H9 (cell line): ENCODE measurements around the gene HAVCR1. TPM values are rescaled to one million over a fixed set of nuclear protein-coding genes. Genes with fewer than 3 reads are reported as not detected.

Experiments
- DNase-seq: peaks from one replicate; pipeline ENCODE4 v3.0.0-alpha.2; 2017
- H2AFZ ChIP-seq: one replicate; pipeline ENCODE4 v1.6.1; 2013; ENCODE audit warnings: mild to moderate bottlenecking, low read length, control low read depth, moderate library complexity
- H2AK5ac ChIP-seq: 2 replicates; pipeline ENCODE4 v1.6.1; 2013; ENCODE audit warnings: low read length, control low read depth, mixed read lengths; ENCODE audit not compliant: insufficient read length
- H2BK120ac ChIP-seq: one replicate; pipeline ENCODE4 v1.6.1; 2013; ENCODE audit warnings: low read depth, mild to moderate bottlenecking, low read length, control low read depth, inconsistent platforms; ENCODE audit not compliant: poor library complexity, severe bottlenecking
- H2BK12ac ChIP-seq: 2 replicates; pipeline ENCODE4 v1.6.1; 2013; ENCODE audit warnings: low read length, control low read depth, mixed read lengths, low read depth; ENCODE audit not compliant: insufficient read length
- H2BK15ac ChIP-seq: 2 replicates; pipeline ENCODE4 v1.6.1; 2013; ENCODE audit warnings: low read depth, low read length, control low read depth
- H2BK20ac ChIP-seq: one replicate; pipeline ENCODE4 v1.6.1; 2013; ENCODE audit warnings: low read depth, mild to moderate bottlenecking, low read length, control low read depth, inconsistent platforms; ENCODE audit not compliant: poor library complexity, severe bottlenecking
- H2BK5ac ChIP-seq: 2 replicates; pipeline ENCODE4 v1.6.1; 2013; ENCODE audit warnings: low read length, control low read depth, mixed read lengths; ENCODE audit not compliant: insufficient read length
- H3K14ac ChIP-seq: 2 replicates; pipeline ENCODE4 v1.6.1; 2013; ENCODE audit warnings: low read length, control low read depth; ENCODE audit not compliant: insufficient read depth
- H3K18ac ChIP-seq: 2 replicates; pipeline ENCODE4 v1.6.1; 2013; ENCODE audit warnings: low read depth, mild to moderate bottlenecking, mixed read lengths, low read length, control low read depth; ENCODE audit not compliant: insufficient read length
- H3K23ac ChIP-seq: 2 replicates; pipeline ENCODE4 v1.6.1; 2013; ENCODE audit warnings: low read length, control low read depth, mixed read lengths, low read depth; ENCODE audit not compliant: insufficient read length
- H3K23me2 ChIP-seq: 2 replicates; pipeline ENCODE4 v1.6.1; 2013; ENCODE audit warnings: low read depth, mild to moderate bottlenecking, mixed read lengths, low read length, control low read depth; ENCODE audit not compliant: insufficient read length, poor library complexity, severe bottlenecking
- H3K27ac ChIP-seq: 2 replicates; pipeline ENCODE4 v1.5.1; 2013; ENCODE audit warnings: low read length, control low read depth, mixed read lengths, low read depth; ENCODE audit not compliant: insufficient read length
- H3K27me3 ChIP-seq: 2 replicates; pipeline ENCODE4 v1.6.1; 2013; ENCODE audit warnings: low read length, control low read depth, inconsistent platforms; ENCODE audit not compliant: insufficient read depth
- H3K4ac ChIP-seq: 2 replicates; pipeline ENCODE4 v1.6.1; 2013; ENCODE audit warnings: low read depth, mild to moderate bottlenecking, control low read depth, inconsistent platforms, low read length, moderate library complexity
- H3K4me1 ChIP-seq: 2 replicates; pipeline ENCODE4 v1.6.1; 2013; ENCODE audit warnings: low read length, control low read depth, inconsistent platforms; ENCODE audit not compliant: insufficient read depth
- H3K4me2 ChIP-seq: 2 replicates; pipeline ENCODE4 v1.6.1; 2013; ENCODE audit warnings: low read length, control low read depth, mixed read lengths; ENCODE audit not compliant: insufficient read length, insufficient read depth
- H3K56ac ChIP-seq: 2 replicates; pipeline ENCODE4 v1.6.1; 2013; ENCODE audit warnings: low read depth, mild to moderate bottlenecking, mixed read lengths, low read length, control low read depth; ENCODE audit not compliant: insufficient read length
- H3K79me1 ChIP-seq: 2 replicates; pipeline ENCODE4 v1.6.1; 2013; ENCODE audit warnings: low read depth, mild to moderate bottlenecking, moderate library complexity, low read length, control low read depth, inconsistent platforms; ENCODE audit not compliant: insufficient read depth, poor library complexity, severe bottlenecking
- H3K79me2 ChIP-seq: 2 replicates; pipeline ENCODE4 v1.6.1; 2013; ENCODE audit warnings: low read length, control low read depth, inconsistent platforms; ENCODE audit not compliant: insufficient read depth
- H3K9ac ChIP-seq: 2 replicates; pipeline ENCODE4 v1.6.1; 2013; ENCODE audit warnings: low read length, control low read depth, mixed read lengths; ENCODE audit not compliant: insufficient read length; ENCODE audit errors: extremely low read depth
- H3K9me3 ChIP-seq: one replicate; pipeline ENCODE4 v1.6.1; 2013; ENCODE audit warnings: low read depth, low read length, inconsistent platforms; ENCODE audit not compliant: control insufficient read depth
- H3T11ph ChIP-seq: one replicate; pipeline ENCODE4 v1.6.1; 2013; ENCODE audit warnings: mild to moderate bottlenecking, low read length, control low read depth, inconsistent platforms
- H4K20me1 ChIP-seq: one replicate; pipeline ENCODE4 v1.6.1; 2013; ENCODE audit not compliant: control insufficient read depth, insufficient read length, insufficient read depth
- H4K5ac ChIP-seq: 2 replicates; pipeline ENCODE4 v1.6.1; 2013; ENCODE audit warnings: low read depth, mild to moderate bottlenecking, mixed read lengths, low read length, control low read depth; ENCODE audit not compliant: insufficient read length
- H4K8ac ChIP-seq: replicated peaks from 2 replicates; pipeline ENCODE4 v1.6.1; 2013; ENCODE audit warnings: low read length, control low read depth, mixed read lengths, low read depth; ENCODE audit not compliant: insufficient read length
- H4K91ac ChIP-seq: 2 replicates; pipeline ENCODE4 v1.6.1; 2013; ENCODE audit warnings: low read depth, mild to moderate bottlenecking, moderate library complexity, mixed read lengths, low read length, control low read depth; ENCODE audit not compliant: insufficient read length
- H3K27ac Mint-ChIP-seq, 3 experiments: 2 replicates in 2 of 3; 3 replicates in 1 of 3; pipeline ENCODE4 v1.8.0; 2020 to 2021; ENCODE audit warnings: mixed read lengths in 3 of 3, mild to moderate bottlenecking in 1 of 3, moderate library complexity in 1 of 3
- H3K27me3 Mint-ChIP-seq: 2 replicates; pipeline ENCODE4 v1.8.0; 2021; ENCODE audit warnings: low read depth, mild to moderate bottlenecking, moderate library complexity, mixed read lengths
- H3K36me3 Mint-ChIP-seq, 3 experiments: 2 replicates in 2 of 3; 3 replicates in 1 of 3; pipeline ENCODE4 v1.8.0; 2020 to 2021; ENCODE audit warnings: low read depth in 3 of 3, mixed read lengths in 3 of 3; ENCODE audit not compliant: insufficient read depth in 1 of 3
- H3K4me1 Mint-ChIP-seq, 2 experiments: 2 replicates each; pipeline ENCODE4 v1.8.0; 2020; ENCODE audit warnings: mixed read lengths in 2 of 2
- H3K4me3 Mint-ChIP-seq, 2 experiments: 2 replicates in 1 of 2; 3 replicates in 1 of 2; pipeline ENCODE4 v1.8.0; 2020 to 2021; ENCODE audit warnings: mild to moderate bottlenecking in 2 of 2, mixed read lengths in 2 of 2, moderate library complexity in 1 of 2
- H3K9me3 Mint-ChIP-seq, 2 experiments: 2 replicates in 1 of 2; 3 replicates in 1 of 2; pipeline ENCODE4 v1.8.0; 2020; ENCODE audit warnings: mild to moderate bottlenecking in 2 of 2, mixed read lengths in 2 of 2, moderate library complexity in 1 of 2
- CTCF ChIP-seq: fragments of 200-600 bp; sonication (generic); conservative IDR thresholded peaks from 3 replicates; pipeline ENCODE4 v1.8.0; 2021; ENCODE audit warnings: antibody characterized with exemption, mild to moderate bottlenecking
- WGBS: extraction: QIAGEN DNeasy Blood & Tissue Kit; methylation state at CpG from one replicate; pipeline ENCODE4 v1.1.7; 2013; ENCODE audit warnings: missing lambda C conversion rate, low lambda C conversion rate, mixed read lengths; ENCODE audit not compliant: insufficient read length; ENCODE audit errors: extremely low coverage; 5-methylcytosine and 5-hydroxymethylcytosine counted together
- total RNA-seq: library from RNA; stranded (reverse); gene quantifications from 2 replicates; pipeline ENCODE4 v1.2.1, GENCODE V29; 2021

Gene HAVCR1
- total RNA-seq, 1 experiment from 2014 or later: not detected

GRCh38 chr5:157020511-157021222 lies 38.2 kb downstream of the HAVCR1 start:
- Histone ChIP-seq H3K4me1 (no peaks in the 10 kb centered on the region), H3K9me3 (no peaks in the 10 kb centered on the region), H4K8ac (no peak overlapping the region), H3K27ac (no peak overlapping the region), H3K18ac (no peak overlapping the region), H3K23me2 (no peaks in the 10 kb centered on the region), H3K79me1 (no peaks in the 10 kb centered on the region), H3K4me2 (no peak overlapping the region), H4K20me1 (no peaks in the 10 kb centered on the region), H2BK15ac (no peak overlapping the region), H3K4ac (no peak overlapping the region), H3K56ac (no peak overlapping the region), H2AFZ (no peak overlapping the region), H2BK20ac (no peak overlapping the region), H3T11ph (no peak overlapping the region), H3K27me3 (no peaks in the 10 kb centered on the region), H2AK5ac (no peak overlapping the region), H3K79me2 (no peaks in the 10 kb centered on the region), H2BK12ac (no peak overlapping the region), H2BK120ac (no peak overlapping the region), H4K5ac (no peak overlapping the region), H2BK5ac (no peak overlapping the region), H3K14ac (no peak overlapping the region), H3K23ac (no peak overlapping the region), H4K91ac (no peak overlapping the region), H3K9ac (no peak overlapping the region)
- DNase-seq: no peak
- Mint-ChIP-seq H3K27ac (no peak overlapping the region), H3K9me3 (peaks cover 15 to 21% of the 10 kb centered on the region in 2 experiments), H3K27me3 (no peaks in the 10 kb centered on the region), H3K4me1 (no peaks in the 10 kb centered on the region), H3K36me3 (peaks cover 7 to 13% (median 8%) of the 10 kb centered on the region in 3 experiments; a peak in 5 of 7 replicates), H3K4me3 (no peak overlapping the region)
- no peak for TF ChIP-seq CTCF
- no CpG with 5 or more reads among the region's 4 CpGs for WGBS
